PC-9 (cell line): ENCODE results near the gene COG5.

Experiments used
- CTCF ChIP-seq: fragments of 200-600 bp; sonication (generic); conservative IDR thresholded peaks from 2 replicates; pipeline ENCODE4 v1.6.1; 2017; ENCODE audit warnings: mixed run types, antibody characterized with exemption, mild to moderate bottlenecking, moderate library complexity
- EZH2 ChIP-seq: fragments of 200-600 bp; sonication (generic); IDR thresholded peaks from 2 replicates; pipeline ENCODE4 v1.8.0; 2017; ENCODE audit warnings: antibody characterized with exemption, low read depth

GRCh38 chr7:107394831-107395230 lies 168.9 kb downstream of the COG5 start:
- no peak for TF ChIP-seq CTCF
- no peak for TF ChIP-seq EZH2
